Heart left ventricle (tissue), 16 donors: ENCODE results near the gene OBI1. TPM values are rescaled to one million over a fixed set of nuclear protein-coding genes. Genes with fewer than 3 reads are reported as not detected.
A peak's percentile ranks its signal among the peaks of the same experiment; 100 is the strongest.

ENCODE experiments used
- ATAC-seq, 4 donors: fragments of 200-7000 bp; cut with Tn5 transposase; one replicate each; pipeline ENCODE4 v1.9.1; 2020 to 2022; ENCODE audit warnings: moderate library complexity in 4 of 4, mild to moderate bottlenecking in 3 of 4, moderate number of reproducible peaks in 1 of 4
- DNase-seq, 5 donors: peaks; one replicate each; pipeline ENCODE4 v3.0.0-alpha.2; 2020
- H3K27ac ChIP-seq, 12 donors: fragments of 200-600 bp; sonication (generic) in 4 of 12; one replicate each; pipeline versions ENCODE4 v1.5.0 to v1.8.0; 2016 to 2022; ENCODE audit warnings: mild to moderate bottlenecking in 2 of 12
- H3K27me3 ChIP-seq, 9 donors: fragments of 200-600 bp; sonication (generic) in 2 of 9; one replicate each; pipeline versions ENCODE4 v1.5.1 to v1.8.0; 2016 to 2022; ENCODE audit warnings: mild to moderate bottlenecking in 3 of 9
- H3K36me3 ChIP-seq, 9 donors: fragments of 200-600 bp; sonication (generic) in 2 of 9; one replicate each; pipeline versions ENCODE4 v1.5.0 to v1.8.0; 2018 to 2022; ENCODE audit warnings: mild to moderate bottlenecking in 2 of 9
- H3K4me1 ChIP-seq, 12 donors: fragments of 200-600 bp; sonication (generic) in 4 of 12; one replicate each; pipeline versions ENCODE4 v1.5.0 to v1.8.0; 2016 to 2022; ENCODE audit warnings: mild to moderate bottlenecking in 3 of 12
- H3K4me3 ChIP-seq, 12 donors: fragments of 200-600 bp; sonication (generic) in 4 of 12; one replicate each; pipeline versions ENCODE4 v1.5.0 to v1.8.0; 2017 to 2022; ENCODE audit warnings: mild to moderate bottlenecking in 9 of 12, moderate library complexity in 4 of 12
- H3K9me3 ChIP-seq, 12 donors: fragments of 200-600 bp; sonication (generic) in 4 of 12; one replicate each; pipeline versions ENCODE4 v1.5.0 to v1.8.0; 2016 to 2022; ENCODE audit warnings: mild to moderate bottlenecking in 1 of 12
- POLR2A ChIP-seq, 2 donors: fragments of 450-650 bp; IDR thresholded peaks; one replicate each; pipeline ENCODE4 v1.6.1; 2017; ENCODE audit warnings: antibody characterized with exemption in 2 of 2, mild to moderate bottlenecking in 2 of 2, moderate library complexity in 2 of 2
- WGBS, 4 donors: extraction: QIAGEN DNeasy Blood & Tissue Kit in 2 of 4; methylation state at CpG; one replicate each; pipeline versions ENCODE4 v1.1.5 to v1.1.7; 2013 to 2018; 5-methylcytosine and 5-hydroxymethylcytosine counted together
- intact Hi-C, 10 donors: fragments of 100-400 bp; cut with DNase I; formaldehyde crosslinking; loops; one replicate each; pipeline versions ENCODE4 v1.11.1 to v1.14.2; 2022
- long read RNA-seq, 3 donors: library from polyadenylated mRNA; unstranded; transcript quantifications; one replicate each; pipeline ENCODE4 v2.0.0, GENCODE V29; 2020 to 2021
- polyA plus RNA-seq, 2 donors: library from polyadenylated mRNA; stranded (reverse); fragments of 200-250 nt; gene quantifications; one replicate each; pipeline ENCODE4 v1.2.3, GENCODE V29; 2013
- total RNA-seq, 9 donors: library from RNA; depleted of rRNA in 2 of 9; stranded (reverse); fragments of >200 nt in 2 of 9; fragmentation: NEBNext Ultra II Directional in 3 of 9; extraction: Animal tissue kit (Norgen Biotek cat#: 25700) in 3 of 9; gene quantifications; one replicate each; pipeline versions ENCODE4 v1.1.0 to v1.2.4, GENCODE V29; 2016 to 2023
- TF ChIP-seq, protein P1 (sequence below), 12 donors: fragments of 200-600 bp; sonication (generic) in 4 of 12; IDR thresholded peaks; one replicate each; pipeline versions ENCODE4 v1.5.0 to v1.8.0; 2018 to 2022; ENCODE audit warnings: antibody characterized with exemption in 12 of 12, mild to moderate bottlenecking in 5 of 12
- donor health status: ischemic (EF 13 %, LVEDD 7.1; RV severe dilation, severe dysfunction).
- donor health status: healthy with polysubstance abuse.
- donor health status: DM: no; HTN: yes; CAD: no.
- donor health status: DM: no; HTN: no; CAD: no.
- donor health status: ischemic (EF 25% LVEDD 6.9; RV normal size, moderate dysfunction).
- donor health status: ischemic (EF 25% LVEDD 5.7; RV mildly dilated, moderate dysfunction).
- donor health status: healthy.
- donor health status: DM: yes; HTN: yes; CAD: no.
- donor health status: ischemic (EF 35%, LVEDD 5.7; RV mildly dilated, moderate dysfunction).
- donor health status: nonischemic (EF 11% LVEDD 7.7; RV severe dilation, severe dysfunction).
- donor health status: DM: yes; HTN: yes; CAD: no.
- donor health status: PGD.
- donor health status: ischemic (EF 29% LVEDD 5.4; RV normal size, mild dysfunction).
- donor health status: nonischemic (EF 23%, LVEDD 6.1; RV moderate dilation, normal function).

The OBI1 gene, protein sequence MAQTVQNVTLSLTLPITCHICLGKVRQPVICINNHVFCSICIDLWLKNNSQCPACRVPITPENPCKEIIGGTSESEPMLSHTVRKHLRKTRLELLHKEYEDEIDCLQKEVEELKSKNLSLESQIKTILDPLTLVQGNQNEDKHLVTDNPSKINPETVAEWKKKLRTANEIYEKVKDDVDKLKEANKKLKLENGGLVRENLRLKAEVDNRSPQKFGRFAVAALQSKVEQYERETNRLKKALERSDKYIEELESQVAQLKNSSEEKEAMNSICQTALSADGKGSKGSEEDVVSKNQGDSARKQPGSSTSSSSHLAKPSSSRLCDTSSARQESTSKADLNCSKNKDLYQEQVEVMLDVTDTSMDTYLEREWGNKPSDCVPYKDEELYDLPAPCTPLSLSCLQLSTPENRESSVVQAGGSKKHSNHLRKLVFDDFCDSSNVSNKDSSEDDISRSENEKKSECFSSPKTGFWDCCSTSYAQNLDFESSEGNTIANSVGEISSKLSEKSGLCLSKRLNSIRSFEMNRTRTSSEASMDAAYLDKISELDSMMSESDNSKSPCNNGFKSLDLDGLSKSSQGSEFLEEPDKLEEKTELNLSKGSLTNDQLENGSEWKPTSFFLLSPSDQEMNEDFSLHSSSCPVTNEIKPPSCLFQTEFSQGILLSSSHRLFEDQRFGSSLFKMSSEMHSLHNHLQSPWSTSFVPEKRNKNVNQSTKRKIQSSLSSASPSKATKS
- 10 to 100 TPM in 4 of 9 donors, 1 to 10 TPM in 5; 7.7 to 12.3 (median 10.0) TPM for total RNA-seq
- polyA plus RNA-seq, result 1 to 10 TPM; 2.4 to 7.7 TPM
- long read RNA-seq, donor 1, transcript RNF219-201 (6 exons, 3,529 nt), result major isoform, 19 of 22 reads
- long read RNA-seq, donor 1, partial matches to known transcripts, result 2 of 22 reads
- long read RNA-seq, donor 1, other reads (novel, unspliced or antisense), result 1 of 22 reads
- long read RNA-seq, donor 2, transcript RNF219-201 (6 exons, 3,529 nt), result major isoform, 45 of 51 reads
- long read RNA-seq, donor 2, partial matches to known transcripts, result 2 of 51 reads
- long read RNA-seq, donor 2, other reads (novel, unspliced or antisense), result 4 of 51 reads
- long read RNA-seq, donor 3, transcript RNF219-201 (6 exons, 3,529 nt), result major isoform, 28 of 33 reads
- long read RNA-seq, donor 3, partial matches to known transcripts, result 2 of 33 reads
- long read RNA-seq, donor 3, other reads (novel, unspliced or antisense), result 3 of 33 reads

DNA sequence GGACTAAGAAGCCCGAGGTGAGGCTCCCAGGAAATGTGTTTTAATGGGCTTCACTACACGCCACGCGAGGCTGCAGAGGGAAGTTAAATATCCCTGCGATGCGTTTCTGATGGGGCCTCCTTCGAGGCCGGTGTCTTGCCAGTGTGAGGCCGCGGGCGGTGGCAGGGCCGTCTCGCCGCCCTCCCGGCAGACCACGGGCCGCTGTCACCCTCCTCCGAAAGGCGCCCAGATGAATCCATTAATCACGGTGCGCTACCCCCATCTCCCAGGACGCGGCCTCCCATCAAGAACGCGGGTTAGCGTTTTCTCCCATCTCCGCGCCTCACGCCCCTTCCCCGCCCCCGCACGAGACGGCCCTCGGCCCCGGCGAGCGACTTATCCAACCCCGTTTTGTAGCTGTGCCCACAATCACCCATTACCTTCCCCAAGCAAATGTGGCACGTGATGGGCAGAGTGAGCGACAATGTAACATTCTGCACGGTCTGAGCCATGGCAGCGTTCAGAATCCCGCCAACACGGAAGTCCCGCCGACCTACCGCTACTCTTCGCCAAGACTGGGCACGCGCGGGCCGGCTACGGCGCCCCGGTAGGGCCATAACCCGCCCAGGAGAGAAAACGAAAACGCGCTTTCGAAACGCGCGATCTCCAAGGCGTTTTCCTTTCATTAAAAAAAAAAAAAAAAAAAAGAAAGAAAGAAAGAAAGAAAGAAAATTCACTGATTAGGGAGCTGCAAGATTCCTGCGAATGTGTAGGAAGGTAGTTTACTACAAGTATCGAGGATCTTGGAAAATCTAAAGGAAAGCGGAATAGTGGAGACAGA is at the start of gene OBI1:
OBI1 (minus strand) TSS at position 526 of the 820 bp plus-strand sequence; CDS start at position 491, 35 bp downstream.
- ATAC-seq, result peak; percentile 97 to 99 (median 98)
- intact Hi-C loops, result loop anchor here in 5 of 10 donors (5.0 to 10.0 kb wide), 2 partner anchors 52 to 54 kb away; partner anchors contain the start of gene POU4F1 (in 2 of the 5)
- Histone ChIP-seq H3K4me3 (peak within 1 kb of the TSS; percentile 56 to 95 (median 85)), H3K9me3 (no peaks in the 10 kb centered on the region), H3K27me3 (peaks cover 0 to 5% (median 0%) of the 10 kb centered on the region in 9 donors), H3K27ac (peak within 1 kb of the TSS in 11 of 12 donors; percentile 55 to 86 (median 78)), H3K4me1 (peaks cover 0 to 33% (median 25%) of the 10 kb centered on the region in 12 donors), H3K36me3 (no peaks in the 10 kb centered on the region)
- peak; percentile 92 to 95 (median 93) for DNase-seq
- TF ChIP-seq POLR2A (IDR thresholded peaks at IDR 0.05), result peak in 1 of 2 donors; percentile 39
- TF ChIP-seq, protein P1, sequence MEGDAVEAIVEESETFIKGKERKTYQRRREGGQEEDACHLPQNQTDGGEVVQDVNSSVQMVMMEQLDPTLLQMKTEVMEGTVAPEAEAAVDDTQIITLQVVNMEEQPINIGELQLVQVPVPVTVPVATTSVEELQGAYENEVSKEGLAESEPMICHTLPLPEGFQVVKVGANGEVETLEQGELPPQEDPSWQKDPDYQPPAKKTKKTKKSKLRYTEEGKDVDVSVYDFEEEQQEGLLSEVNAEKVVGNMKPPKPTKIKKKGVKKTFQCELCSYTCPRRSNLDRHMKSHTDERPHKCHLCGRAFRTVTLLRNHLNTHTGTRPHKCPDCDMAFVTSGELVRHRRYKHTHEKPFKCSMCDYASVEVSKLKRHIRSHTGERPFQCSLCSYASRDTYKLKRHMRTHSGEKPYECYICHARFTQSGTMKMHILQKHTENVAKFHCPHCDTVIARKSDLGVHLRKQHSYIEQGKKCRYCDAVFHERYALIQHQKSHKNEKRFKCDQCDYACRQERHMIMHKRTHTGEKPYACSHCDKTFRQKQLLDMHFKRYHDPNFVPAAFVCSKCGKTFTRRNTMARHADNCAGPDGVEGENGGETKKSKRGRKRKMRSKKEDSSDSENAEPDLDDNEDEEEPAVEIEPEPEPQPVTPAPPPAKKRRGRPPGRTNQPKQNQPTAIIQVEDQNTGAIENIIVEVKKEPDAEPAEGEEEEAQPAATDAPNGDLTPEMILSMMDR (IDR thresholded peaks at IDR 0.05), result no peak
- 0 to 1% (median 0%) methylated on average over 40 to 67 of the region's 67 CpGs for WGBS, 4 donors

DNA sequence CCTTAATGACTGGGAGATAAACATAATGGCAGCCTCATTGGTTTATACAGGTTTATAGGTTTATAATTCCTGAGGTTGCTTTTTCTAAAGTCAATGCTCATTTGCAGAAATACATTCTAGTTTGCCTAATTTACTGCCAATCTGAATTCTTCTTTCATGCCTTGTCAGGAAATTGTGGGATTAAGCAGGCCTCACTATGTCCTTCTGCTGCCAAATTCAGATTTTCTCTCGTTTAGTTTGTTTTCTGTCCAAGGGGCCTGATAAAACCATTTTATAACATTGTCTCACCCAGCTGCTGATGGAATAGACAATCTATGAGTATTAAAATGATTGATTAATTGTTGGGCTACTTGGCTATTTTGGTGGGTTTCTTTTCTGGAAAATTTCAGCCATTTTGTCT is 42.4 kb upstream of the OBI1 start:
- TF ChIP-seq, protein P1 (IDR thresholded peaks at IDR 0.05), result no peak
- TF ChIP-seq POLR2A (IDR thresholded peaks at IDR 0.05), result no peak
- Histone ChIP-seq H3K27ac (no peak overlapping the region), H3K4me3 (no peak overlapping the region), H3K9me3 (peaks cover 0 to 3% (median 0%) of the 10 kb centered on the region in 12 donors), H3K27me3 (no peaks in the 10 kb centered on the region), H3K4me1 (peaks cover 0 to 5% (median 0%) of the 10 kb centered on the region in 12 donors), H3K36me3 (no peaks in the 10 kb centered on the region)
- no peak for ATAC-seq
- 39 to 46% (median 42%) methylated on average over 1 of the region's 1 CpG for WGBS, 4 donors
- intact Hi-C loops, result no loop called here
- no peak for DNase-seq

DNA sequence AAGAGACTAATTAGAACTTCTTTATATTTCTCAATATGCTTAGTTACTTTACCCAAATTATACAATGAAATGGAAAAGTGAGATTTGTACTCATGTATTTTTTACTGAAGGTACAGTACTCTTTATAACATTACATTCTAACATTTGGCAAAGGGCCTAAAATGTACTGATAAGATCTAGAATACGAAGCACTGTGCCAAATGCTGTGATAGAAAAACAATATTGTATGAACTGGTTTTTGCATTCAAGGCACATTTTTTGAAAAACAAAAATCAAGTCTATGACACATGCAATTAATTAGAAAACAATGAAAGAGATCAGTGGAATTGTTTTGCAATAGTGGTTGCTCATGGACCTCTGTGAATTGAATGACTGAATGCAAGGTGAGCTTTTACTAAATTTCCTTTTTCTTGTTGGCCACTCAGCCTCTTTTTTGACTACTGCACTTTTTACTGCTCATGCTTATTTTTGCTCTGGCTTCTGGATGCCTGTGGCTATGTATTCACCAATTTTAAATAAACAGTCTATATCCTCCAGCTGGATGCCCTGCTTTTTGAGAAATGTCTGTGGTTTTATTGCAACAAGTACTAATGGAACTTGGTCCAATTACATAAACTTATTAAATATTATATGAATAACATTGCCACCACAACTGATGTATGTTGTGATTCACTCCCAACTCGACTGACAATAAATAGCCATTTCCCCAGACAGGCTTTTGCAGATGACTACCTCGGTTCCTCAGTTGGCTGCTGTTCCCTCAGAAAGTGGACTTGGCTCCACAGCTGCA is 41.4 kb upstream of the OBI1 start:
- no peaks in the 10 kb centered on the region for H3K27me3 ChIP-seq
- no peak overlapping the region for H3K27ac ChIP-seq
- peaks cover 0 to 5% (median 0%) of the 10 kb centered on the region in 12 donors for H3K4me1 ChIP-seq
- DNase-seq, result no peak
- no peak for ATAC-seq
- intact Hi-C loops, result no loop called here
- no peak overlapping the region for H3K4me3 ChIP-seq
- no peaks in the 10 kb centered on the region for H3K36me3 ChIP-seq
- no peak for TF ChIP-seq POLR2A (IDR thresholded peaks at IDR 0.05)
- TF ChIP-seq, protein P1 (IDR thresholded peaks at IDR 0.05), result no peak
- H3K9me3 ChIP-seq, result peaks cover 0 to 3% (median 0%) of the 10 kb centered on the region in 12 donors
- 35 to 46% (median 39%) methylated on average over 3 of the region's 3 CpGs for WGBS, 4 donors
